ENCODE measurements around the gene RCL1.
"Not testable (repeated sequence)": the region's sequence is repeated elsewhere in the genome, so short reads cannot be mapped to it uniquely, and the experiment has no call there.

The RCL1 gene

DNA sequence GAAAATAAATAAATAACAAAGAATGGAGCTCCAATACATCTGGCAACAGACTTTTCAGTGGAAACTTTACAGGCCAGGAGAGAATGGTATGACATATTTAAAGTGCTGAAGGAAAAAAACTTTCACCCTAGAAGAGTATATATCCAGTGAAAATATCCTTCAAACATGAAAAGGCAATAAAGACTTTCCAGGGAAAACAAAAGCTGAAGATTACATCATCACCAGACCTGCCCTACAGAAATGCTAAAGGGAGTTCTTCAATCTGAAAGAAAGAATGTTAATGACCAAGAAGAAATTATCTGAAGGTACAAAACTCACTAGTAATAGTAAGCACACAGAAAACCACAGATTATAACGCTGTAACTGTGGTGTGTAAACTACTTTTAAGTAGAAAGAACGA is 8.3 kb upstream of the RCL1 start:
- DNase-seq: no peak

DNA sequence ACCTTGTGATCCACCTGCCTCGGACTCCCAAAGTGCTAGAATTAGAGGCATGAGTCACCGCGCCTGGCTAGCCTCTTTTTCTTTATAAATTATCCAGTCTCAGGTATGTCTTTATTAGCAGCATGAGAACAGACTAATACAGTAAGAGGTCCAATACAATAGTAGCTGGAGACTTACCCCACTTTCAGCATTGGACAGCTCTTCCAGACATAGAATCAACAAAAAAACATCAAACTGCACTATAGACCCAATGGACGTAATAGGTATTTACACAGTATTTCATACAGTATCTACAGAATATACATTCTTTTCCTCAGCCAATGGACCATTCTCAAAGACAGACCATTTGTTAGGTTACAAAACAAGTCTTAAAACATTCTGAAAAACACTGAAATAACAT is 6.1 kb upstream of the RCL1 start:
- DNase-seq: no peak

DNA sequence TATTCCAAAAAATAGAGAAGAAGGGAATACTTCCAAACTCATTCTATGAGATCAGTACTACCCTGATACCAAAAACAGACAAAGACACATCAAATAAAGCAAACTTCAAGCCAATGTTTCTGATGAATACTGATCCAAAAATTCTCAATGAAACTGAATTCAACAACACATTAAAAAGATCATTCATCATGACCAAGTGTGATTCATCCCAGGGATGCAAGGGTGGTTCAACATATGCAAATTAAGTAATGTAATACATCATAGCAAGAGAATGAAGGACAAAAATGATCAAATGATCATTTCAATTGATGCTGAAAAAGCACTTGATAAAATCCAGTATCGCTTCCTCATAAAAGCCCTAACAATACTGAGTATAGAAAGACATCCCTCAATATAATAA is 4.9 kb upstream of the RCL1 start:
- no peak for DNase-seq

DNA sequence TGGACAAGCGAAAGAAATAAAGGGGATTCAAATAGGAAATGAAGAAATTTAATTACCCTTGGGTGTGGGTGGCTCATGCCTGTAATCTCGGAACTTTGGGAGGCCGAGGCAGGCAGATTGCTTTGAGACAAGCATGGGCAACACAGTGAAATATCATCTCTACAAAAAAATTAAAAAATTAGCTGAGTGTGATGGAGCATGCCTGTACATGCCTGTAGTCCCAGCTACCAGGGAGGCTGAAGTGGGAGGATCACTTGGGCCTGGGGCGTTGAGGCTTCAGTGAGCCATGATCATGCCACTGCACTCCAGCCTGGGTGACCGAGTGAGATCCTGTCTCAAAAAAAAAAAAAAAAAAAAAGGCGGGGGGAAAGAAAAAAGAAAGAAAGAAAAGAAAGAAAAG is 4.0 kb upstream of the RCL1 start:
- no peak for DNase-seq

DNA sequence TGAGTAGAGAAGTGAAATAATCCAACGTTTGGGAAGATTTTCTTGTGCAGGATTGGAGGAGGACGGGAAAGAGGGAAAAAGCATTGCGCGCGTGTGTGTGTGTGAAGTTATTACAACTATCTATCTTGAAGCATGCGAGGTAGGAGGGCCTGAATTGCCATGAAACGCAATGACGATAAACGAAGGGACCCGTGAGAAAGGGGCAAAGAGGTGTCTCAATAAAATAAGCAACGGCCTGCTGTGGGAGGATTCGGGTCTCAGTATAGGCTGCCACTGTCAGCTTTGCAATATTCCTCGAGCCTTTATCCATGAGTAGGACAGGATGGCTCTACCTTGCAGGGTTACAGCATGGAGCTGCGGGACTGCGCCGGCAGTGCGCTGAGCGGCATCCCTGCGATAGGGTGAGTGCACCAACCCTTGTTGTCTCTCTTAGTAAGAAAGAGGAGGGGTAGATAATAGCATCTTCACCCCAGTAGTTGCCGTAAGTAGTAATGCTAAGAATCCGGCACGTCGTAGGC is 631 bp upstream of the RCL1 start:
- DNase-seq: no peak

DNA sequence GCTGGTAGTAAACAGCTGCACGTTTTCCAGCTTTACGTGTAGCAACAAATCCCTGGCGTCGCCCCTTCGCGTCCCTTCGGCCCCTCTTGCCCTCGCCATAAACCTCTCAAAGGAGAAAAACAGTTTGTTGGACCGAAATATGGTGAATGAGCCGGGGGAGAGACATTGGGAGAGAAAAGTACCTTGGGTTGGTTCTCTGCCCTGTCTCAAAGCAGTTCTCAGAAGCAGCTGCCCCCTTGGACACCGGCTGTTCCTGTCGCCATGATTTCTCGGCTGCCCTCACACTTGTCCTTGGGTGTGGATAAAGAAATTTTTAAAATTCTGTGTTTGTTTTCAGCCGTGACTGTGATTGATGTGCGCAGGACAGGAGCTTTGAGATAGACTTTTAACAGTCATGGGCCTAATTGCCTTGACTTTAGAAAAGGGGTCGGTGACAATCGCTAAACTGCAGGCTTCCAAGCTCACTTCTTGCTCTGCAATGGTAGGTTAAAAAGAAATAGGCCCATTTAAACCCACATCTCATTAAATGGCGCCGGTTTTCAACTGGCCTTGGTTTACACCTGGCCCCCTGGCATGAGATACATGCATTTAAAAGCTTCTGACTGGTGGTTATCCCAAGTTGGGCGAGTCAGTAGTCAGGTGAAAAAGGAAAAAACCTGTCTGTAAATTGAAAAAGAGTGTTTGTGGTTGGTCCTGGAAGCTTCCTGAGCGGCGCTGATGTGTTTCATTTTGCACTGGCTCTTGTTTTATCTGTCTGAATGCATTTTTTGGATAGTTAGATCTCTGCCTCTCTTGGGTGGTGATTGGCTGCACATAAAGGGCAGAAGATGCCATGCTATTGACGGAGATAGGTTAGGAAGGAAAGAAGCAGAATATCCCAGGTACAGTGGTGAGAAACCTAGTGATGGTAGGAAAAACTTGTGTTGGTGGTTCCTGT is 983 bp downstream of the RCL1 start:
- DNase-seq: peak; percentile 45

DNA sequence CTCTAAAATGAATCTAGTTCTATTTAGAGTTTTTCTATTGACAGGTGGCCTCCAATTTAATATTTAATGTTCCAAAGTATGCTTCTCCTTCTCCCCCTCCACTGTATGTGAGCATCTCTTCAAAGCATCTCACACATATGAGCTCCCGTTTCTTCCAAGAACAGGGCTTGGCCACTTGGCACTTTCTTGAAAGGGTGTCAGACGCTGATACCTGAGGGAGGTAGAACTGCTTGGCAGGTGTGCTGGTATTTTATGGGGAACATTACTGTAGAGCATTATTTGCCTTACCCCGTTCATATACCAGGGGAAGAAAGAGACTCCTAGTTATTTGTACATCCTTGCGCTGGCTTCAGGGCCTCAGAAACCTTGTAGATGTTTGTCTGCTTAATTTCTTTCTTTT is 1.9 kb downstream of the RCL1 start:
- no peak for DNase-seq

DNA sequence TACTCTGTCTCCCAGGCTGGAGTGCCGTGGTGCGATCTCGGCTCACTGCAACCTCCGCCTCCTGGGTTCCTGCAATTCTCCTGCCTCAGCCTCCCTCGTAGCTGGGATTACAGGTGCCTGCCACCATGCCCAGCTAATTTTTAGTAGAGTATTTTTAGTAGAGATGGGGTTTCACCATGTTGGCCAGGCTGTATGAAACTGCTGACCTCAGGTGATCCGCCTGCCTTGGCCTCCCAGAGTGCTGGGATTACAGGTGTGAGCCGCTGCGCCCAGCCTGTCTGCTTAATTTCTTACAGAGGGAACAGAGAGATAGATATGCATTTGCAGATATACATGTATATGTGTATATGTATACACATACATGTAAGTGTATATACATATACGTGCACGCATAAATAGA is 2.4 kb downstream of the RCL1 start:
- DNase-seq: not testable (repeated sequence)

DNA sequence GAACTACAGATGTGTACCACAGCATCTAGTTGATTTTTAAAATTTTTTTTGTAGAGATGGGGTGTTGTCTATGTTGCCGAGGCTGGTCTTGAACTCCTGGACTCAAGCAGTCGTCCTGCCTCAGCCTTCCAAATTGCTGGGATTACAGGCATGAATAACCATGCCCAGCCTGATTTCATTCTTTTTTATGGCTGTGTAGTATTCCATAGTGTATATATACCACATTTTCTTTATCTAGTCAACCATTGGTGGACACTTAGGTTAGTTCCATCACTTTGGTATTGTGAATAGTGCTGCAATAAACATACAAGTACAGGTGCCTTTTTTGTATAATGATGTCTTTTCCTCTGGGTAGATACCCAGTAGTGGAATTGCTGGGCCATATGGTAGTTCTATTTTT is 3.8 kb downstream of the RCL1 start:
- DNase-seq: no peak

DNA sequence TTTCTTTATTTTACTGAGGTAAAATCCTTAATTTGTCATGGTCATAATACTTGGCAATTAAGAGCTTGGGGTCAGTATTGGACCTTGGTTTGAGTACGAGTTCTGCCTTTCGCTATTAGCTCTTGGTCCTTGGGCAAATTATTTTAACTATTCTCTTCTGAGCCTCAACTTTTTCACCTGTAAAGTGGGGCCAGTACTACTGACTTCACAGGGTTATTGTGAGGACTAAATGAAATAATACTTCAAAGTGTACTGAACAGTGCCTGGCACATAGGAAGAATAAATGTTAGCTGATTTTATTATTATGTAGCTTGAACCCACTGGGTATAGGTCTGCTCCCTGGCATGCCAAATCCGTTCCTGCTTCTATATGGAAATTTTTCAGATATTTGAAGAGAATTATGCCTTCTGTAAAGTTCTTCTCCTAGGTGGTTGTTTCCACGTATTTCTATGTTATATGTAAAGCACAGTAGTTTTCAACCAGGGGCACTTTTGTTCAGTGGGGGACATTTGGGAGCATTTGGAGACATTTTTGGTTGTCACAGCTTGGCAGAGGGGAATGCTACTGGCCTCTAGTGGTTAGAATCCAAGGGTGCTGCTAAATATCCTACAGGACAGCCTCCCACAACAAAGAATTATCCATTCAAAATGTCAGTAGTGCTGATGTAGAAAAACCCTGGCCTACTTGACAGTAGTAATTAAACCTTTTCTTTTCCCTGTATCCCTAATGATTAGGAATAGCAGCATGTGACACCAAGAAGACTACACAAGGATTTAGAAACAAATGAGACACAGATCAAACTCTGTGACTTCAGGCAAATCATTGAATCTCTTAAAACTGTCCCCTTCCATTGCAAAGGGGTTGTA is 4.5 kb downstream of the RCL1 start:
- peak; percentile 85 for DNase-seq

DNA sequence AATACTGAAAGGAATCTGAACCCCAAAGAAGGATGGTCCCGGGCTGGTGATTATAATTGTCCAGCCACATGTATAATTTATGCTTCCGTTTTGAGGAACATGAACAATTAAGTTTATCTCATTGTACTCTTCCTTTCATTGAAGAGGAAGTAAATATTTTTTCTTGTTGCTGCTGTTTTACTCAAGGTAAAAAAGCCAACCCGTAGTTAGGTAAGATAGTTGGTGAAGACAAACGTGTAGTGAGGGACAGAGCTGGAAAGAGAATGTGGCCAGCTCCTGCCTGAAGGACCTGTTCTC is 5.1 kb downstream of the RCL1 start:
- no peak for DNase-seq

DNA sequence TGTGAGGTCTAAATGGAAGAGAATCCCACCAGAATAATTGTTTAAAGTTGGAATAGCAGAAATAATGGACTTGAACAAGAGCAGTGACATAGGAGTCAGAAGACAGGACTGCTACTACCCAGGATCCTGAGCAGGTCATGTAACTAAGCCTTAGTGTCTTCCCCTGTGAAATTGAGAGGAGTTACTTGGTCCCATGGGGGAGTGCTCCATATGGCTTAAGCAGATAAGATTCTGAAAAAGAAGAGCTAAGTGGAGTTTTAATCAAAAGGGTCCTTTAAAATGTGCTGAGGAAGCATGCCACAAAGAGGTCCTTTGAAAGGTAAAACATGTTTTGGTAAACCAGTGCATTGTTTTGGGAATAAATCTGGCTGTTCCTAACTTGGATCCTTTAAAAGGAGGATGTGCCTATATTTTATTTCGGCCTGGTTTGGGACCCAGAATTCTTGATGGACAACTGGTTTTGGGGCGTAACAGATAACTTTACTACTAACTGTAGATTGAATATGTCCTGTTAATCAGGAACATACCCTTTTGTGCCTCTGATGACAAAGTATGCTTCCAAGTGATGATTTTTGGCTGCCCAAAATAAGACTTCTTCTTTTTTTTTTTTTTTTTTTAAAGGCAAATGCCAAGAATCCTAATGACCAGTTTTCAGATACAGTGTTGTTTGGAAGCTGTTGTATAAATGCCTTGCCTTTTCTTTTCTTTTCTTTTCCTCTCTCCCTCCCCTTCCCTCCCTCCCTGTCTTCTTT is 5.7 kb downstream of the RCL1 start:
- peak; percentile 95 for DNase-seq

DNA sequence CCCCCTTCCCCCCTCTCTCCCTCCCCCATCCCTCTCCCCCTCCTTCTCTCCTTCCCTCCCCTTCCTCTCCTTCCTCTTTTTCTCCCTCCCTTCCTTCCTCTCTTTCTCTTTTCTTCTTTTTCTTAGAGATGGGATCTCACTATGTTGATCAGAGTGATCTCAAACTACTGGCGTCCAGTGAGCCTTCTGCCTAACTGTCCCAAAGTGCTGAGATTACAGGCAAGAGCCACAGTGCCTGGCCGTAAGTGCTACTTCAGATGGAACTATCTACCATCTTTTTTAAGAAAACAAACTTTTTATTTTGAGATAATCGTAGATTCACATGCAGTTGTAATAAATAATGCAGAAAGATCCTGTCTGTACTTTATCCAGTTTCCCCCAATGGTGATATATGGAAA is 6.3 kb downstream of the RCL1 start:
- no peak for DNase-seq

DNA sequence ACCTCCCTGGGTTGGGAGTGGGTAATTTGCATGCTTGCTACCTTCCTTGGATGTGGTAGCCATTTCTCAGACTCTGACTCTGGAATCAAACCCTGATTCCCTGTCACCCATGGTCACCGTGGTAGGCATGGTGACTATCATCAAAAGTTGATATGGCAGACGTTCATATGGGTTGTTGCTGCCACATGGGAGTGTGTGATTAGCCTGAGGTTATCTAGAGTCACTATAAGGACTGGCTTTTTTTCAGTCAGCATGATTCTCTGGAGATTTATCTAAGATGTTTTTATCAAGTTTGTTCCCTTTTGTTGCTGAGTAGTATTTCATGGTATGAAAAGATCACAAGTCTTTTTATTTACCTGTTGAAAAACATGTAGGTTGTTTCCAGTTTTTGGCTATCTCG is 7.0 kb downstream of the RCL1 start:
- peak; percentile 97 for DNase-seq

DNA sequence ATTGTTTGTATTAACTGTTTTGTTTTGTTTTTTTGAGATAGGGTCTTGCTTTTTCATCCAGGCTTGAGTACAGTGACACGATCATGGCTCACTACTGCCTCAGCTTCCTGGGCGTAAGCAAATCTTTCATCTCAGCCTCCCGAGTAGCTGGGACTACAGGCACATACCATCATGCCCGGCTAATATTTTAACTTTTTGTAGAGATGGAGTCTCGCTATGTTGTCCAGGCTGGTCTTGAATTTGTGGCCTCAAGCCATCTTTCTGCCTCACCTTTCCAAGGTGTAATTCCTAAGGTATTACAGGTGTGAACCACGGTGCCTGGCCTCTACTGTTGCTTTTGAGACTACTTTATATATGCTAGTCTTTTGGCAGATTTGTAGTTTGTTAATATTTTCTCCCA is 8.4 kb downstream of the RCL1 start:
- DNase-seq: no peak

DNA sequence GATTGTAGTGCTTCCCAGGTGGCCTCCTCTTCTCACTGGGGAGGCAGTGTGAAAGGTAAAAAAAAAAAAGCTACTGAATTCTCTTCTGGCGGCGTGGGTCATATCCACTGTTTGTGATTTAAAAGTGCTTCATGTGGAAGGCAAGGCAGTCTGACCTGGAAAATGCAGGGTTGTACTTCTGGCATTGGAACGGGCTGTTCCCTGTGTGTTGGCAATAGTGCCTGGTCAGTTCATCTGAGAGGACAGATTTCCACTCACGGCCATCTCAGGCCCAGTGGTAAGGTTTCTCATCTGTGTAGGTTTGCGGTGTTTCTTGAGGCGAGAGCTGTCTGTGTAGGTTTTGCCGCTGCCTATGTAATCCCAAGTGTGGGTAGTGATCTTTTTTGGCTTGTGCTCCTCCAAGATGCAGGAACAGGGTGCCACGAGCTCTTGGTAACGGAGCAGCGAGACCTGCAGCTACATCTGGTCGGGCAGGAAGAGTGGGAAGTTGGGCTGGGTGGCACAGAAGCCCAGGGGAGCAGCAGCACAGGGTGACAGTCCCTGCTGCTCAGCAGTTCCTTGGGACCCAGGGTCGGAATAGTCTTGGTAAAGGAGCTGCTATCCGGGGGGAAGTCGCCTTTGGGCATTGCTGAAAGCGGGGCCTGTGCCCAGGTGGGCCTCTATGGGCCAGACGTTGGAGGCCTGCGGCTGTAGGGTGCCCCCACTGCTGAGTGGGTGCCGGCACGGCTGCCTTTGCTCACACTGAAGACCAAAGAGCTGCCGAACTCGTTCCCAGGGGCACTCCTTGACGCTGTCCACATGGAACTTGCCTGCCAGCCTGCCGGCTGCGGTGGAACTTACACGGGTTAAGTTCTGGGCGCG is 11.2 kb downstream of the RCL1 start:
- no peak for DNase-seq

DNA sequence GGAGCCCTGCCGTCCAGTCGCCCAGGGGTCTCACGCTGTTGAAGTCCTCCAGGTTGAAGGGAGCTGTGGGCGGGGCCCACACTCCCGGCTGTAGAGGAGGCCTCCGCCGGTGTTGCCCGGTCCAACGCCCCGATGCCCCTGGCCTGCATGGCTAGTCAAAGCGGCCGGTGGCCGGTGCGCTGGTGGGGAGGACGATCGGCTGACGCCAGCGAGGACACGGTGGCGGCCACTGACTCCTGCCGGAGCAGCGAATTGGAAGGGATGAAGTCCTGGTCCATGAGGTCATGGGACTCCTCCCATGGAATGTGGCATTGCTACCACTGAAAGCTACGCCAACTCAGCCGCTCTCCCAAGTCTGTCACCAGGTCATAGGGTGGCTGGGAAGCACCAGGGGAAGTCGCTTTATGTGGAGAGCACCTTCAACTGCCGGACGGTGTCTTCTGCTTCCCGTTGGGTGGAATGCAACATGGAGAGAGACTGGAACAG is 11.8 kb downstream of the RCL1 start:
- no peak for DNase-seq

DNA sequence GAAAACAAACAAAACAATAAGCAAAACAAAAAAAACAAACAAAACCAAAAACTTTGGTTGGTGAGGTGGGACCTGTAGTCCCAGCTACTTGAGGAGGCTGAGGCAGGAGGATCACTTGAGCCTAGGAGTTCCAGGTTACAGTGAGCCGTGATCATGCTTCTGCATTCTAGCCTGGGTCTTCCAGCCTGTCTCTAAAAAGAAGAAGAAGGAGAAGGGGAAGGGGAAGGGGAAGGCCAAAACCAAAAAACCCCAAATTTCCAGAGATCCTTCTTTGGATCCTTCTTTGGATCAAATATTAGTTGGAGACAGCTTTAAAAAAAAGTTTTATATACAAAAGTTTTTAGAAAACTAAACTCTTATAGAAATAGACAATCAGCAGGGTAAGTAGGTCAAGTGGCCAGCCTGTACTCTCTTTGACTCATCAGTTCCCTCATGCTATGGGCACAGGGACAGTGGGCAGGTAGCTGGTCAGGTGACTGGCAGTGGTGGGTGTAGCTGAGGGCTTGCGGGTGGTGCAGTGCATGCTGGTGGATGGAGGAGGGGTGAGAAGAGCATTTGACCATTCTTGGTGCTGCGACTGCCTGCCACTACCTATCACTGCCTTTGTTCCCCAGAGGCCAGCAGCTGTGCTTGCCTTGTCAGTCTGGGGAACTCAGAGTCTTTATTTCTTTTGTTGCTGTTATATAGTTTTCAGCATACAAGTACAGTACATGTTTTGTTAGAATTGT is 12.6 kb downstream of the RCL1 start:
- peak; percentile 47 for DNase-seq

DNA sequence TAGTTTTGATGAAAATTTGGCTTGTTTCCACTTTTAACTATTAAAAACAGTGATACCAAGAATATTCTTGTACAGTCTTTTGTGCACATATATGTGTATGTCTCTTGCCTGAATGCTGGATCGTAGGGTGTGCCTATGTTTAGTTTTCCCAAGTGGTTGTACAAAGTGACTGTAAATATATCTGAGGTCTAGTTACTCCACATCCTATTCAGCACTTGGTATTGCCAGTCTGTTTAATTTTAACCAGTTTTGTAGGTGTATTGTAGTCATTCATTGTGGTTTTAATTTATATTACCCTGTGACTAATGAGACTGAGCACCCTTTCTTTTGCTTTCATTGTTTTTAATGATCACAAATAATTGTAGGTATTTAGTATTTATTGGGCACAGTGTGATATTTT is 17.8 kb downstream of the RCL1 start:
- no peak for DNase-seq

DNA sequence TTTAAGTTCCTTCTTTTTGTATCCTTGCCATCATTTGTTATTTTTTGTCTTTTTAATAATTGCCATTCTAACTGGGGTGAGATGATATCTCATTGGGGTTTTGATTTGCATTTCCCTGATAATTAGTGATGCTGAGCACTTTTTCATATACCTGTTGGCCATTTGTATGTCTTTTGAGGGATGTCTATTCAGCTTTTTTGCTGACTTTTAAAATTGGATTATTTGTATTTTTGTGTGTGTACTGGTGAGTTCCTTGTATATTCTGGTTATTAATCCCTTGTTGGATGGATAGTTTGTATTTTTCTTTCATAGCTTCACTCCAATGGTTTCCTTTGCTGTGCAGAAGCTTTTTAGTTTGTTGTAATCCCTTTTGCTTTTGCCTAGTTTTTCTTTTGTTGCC is 19.1 kb downstream of the RCL1 start:
- DNase-seq: no peak

DNA sequence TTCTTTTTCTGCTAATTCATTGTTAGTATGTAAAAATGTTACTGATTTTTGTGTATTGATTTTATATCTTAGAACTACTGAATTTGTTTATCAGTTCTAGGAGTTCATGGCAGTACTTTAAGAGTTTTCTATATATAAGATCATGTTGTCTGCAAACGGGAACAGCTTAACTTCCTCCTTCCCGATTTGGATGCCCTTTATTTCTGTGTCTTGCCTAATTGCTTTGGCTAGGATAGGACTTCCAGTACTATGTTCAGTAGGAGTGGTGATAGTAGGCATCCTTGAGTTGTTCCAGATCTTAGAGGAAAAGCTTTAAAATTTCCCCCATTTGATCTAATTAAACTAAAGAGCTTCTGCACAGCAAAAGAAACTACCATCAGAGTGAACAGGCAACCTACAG is 20.1 kb downstream of the RCL1 start:
- DNase-seq: no peak

All from hematopoietic multipotent progenitor cell treated with erythropoietin and hydrocortisone succinate and interleukin-3 and kit ligand, for 8 days (in vitro differentiated cells).